GM23338 (cell line): Measurements from ENCODE around the gene SMAD3. TPM values are rescaled to one million over a fixed set of nuclear protein-coding genes. Genes with fewer than 3 reads are reported as not detected.

ENCODE experiments used
- CREB1 ChIP-seq: fragments of 250-450 bp; sonication (Bioruptor Pico); IDR thresholded peaks from 2 replicates; pipeline ENCODE4 v1.5.0; 2020; ENCODE audit warnings: low read depth, mild to moderate bottlenecking, moderate library complexity
- CTCF ChIP-seq, 2 experiments: fragments of 200-600 bp in 1 of 2; sonication (generic) in 1 of 2; conservative IDR thresholded peaks; 2 replicates each; pipeline versions ENCODE4 v1.5.1 to v1.6.1; 2016 to 2017; ENCODE audit warnings: antibody characterized with exemption in 2 of 2, low read depth in 2 of 2, mild to moderate bottlenecking in 2 of 2, moderate library complexity in 1 of 2
- EZH2phosphoT487 ChIP-seq: fragments of 200-600 bp; sonication (generic); IDR thresholded peaks from one replicate; pipeline ENCODE4 v1.8.1; 2018; ENCODE audit warnings: antibody characterized with exemption; ENCODE audit not compliant: unreplicated experiment
- JUNB ChIP-seq: IDR thresholded peaks from one replicate; pipeline ENCODE4 v1.6.1; 2016; ENCODE audit warnings: antibody characterized with exemption; ENCODE audit not compliant: unreplicated experiment
- NANOG ChIP-seq: IDR thresholded peaks from 2 replicates; pipeline ENCODE4 v1.6.1; 2016; ENCODE audit warnings: antibody characterized with exemption, borderline replicate concordance
- POLR2AphosphoS5 ChIP-seq: IDR thresholded peaks from 2 replicates; pipeline ENCODE4 v1.6.1; 2016; ENCODE audit warnings: antibody characterized with exemption, low read depth
- REST ChIP-seq: IDR thresholded peaks from one replicate; pipeline ENCODE4 v1.6.1; 2018; ENCODE audit warnings: antibody characterized with exemption; ENCODE audit not compliant: unreplicated experiment
- ZNF114 ChIP-seq: fragments of 250-450 bp; sonication (Bioruptor Pico); IDR thresholded peaks from 2 replicates; pipeline ENCODE4 v1.5.0; 2020; ENCODE audit warnings: mild to moderate bottlenecking, moderate library complexity
- ZNF331 ChIP-seq: fragments of 250-450 bp; sonication (Bioruptor Pico); IDR thresholded peaks from 2 replicates; pipeline ENCODE4 v1.5.0; 2020; ENCODE audit warnings: low read depth, mild to moderate bottlenecking, moderate library complexity
- ZNF462 ChIP-seq: fragments of 250-450 bp; sonication (Bioruptor Pico); IDR thresholded peaks from 2 replicates; pipeline ENCODE4 v1.5.0; 2020; ENCODE audit warnings: mild to moderate bottlenecking, moderate library complexity
- polyA plus RNA-seq: library from polyadenylated mRNA; unstranded; fragments of >200 nt; fragmentation: Nextera tagmentation; extraction: Ambion mirVana; gene quantifications from 2 replicates; pipeline ENCODE4 v1.2.1, GENCODE V29; 2016
- total RNA-seq: library from RNA; depleted of rRNA; stranded (reverse); fragments of >200 nt; shearing (Covaris generic); gene quantifications from 2 replicates; pipeline ENCODE4 v1.2.3, GENCODE V29; 2014

SMAD3 gene
- total and polyA plus RNA-seq, 2 experiments from 2014 or later, result 4.9 to 11.6 TPM

GRCh38 chr15:67143646-67144045 is 78.2 kb downstream of the SMAD3 start (continued):
- TF ChIP-seq ZNF462, result no peak
- no peak for TF ChIP-seq ZNF114
- no peak for TF ChIP-seq ZNF331 (CRISPR knock-in tag)
- TF ChIP-seq JUNB, result no peak
- no peak for TF ChIP-seq EZH2phosphoT487
- TF ChIP-seq CTCF (conservative IDR thresholded peaks at IDR 0.05; ENCODE audit: low read depth in 2 of 2), result no peak
- no peak for TF ChIP-seq POLR2AphosphoS5
- no peak for TF ChIP-seq REST
- TF ChIP-seq NANOG, result no peak
- TF ChIP-seq CREB1 (CRISPR knock-in tag), result no peak
